Fibroblast of mammary gland (primary cell): Measurements from ENCODE around the gene NXNL1.

ENCODE experiments used
- DNase-seq: peaks from one replicate; pipeline ENCODE4 v3.0.0-alpha.2; 2010; ENCODE audit warnings: low read depth
- H3K4me3 ChIP-seq: 2 replicates; pipeline ENCODE4 v1.5.1; 2011; ENCODE audit warnings: low read depth, mild to moderate bottlenecking, low read length, moderate library complexity; ENCODE audit not compliant: control insufficient read depth
- TF ChIP-seq, protein P1 (sequence below): conservative IDR thresholded peaks from 2 replicates; pipeline ENCODE4 v1.5.1; 2011; ENCODE audit warnings: low read depth, low read length, inconsistent platforms; ENCODE audit not compliant: control insufficient read depth, insufficient read depth

NXNL1 gene

DNA sequence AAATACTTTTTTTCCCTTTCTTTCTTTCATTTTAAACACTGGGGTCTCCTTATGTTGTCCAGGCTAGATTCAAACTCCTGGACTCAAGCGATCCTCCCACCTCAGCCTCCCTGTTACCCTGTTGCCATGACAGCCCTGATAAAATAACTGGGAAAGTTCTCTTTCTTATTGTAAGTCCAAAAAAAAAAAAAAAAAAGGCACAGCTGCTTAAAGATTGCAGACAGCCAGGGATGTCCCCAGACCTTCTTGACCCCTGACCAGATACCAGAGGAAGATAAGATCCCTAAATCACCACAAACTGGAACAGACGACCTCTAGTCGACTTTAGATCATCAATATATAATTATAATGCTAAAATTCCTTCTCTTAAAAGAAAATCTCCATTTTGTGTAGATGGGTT, 42.0 kb downstream of the NXNL1 start:
- no peak for DNase-seq
- no peak overlapping the region for H3K4me3 ChIP-seq
- TF ChIP-seq, protein P1, sequence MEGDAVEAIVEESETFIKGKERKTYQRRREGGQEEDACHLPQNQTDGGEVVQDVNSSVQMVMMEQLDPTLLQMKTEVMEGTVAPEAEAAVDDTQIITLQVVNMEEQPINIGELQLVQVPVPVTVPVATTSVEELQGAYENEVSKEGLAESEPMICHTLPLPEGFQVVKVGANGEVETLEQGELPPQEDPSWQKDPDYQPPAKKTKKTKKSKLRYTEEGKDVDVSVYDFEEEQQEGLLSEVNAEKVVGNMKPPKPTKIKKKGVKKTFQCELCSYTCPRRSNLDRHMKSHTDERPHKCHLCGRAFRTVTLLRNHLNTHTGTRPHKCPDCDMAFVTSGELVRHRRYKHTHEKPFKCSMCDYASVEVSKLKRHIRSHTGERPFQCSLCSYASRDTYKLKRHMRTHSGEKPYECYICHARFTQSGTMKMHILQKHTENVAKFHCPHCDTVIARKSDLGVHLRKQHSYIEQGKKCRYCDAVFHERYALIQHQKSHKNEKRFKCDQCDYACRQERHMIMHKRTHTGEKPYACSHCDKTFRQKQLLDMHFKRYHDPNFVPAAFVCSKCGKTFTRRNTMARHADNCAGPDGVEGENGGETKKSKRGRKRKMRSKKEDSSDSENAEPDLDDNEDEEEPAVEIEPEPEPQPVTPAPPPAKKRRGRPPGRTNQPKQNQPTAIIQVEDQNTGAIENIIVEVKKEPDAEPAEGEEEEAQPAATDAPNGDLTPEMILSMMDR: no peak

DNA sequence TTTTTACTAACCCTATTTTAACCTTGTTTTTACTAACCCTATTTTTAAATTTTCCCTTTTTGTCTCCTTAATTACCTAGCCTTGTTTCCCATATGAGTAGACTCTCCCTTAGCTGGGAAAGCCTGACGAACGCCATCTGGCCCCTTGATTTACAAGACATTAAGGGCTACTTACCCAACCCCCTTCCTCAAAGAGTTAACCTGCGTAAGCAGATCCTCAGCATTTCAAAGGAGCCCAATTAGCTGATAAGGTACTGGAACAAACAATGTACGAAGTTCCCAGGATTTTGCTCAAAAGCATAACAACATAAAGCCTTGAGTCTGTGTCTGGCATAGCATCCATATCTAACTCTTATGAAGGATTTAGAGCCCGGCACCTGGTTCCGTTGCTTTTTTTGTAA, 45.6 kb downstream of the NXNL1 start:
- H3K4me3 ChIP-seq: no peak overlapping the region
- DNase-seq: no peak
- TF ChIP-seq, protein P1: no peak

DNA sequence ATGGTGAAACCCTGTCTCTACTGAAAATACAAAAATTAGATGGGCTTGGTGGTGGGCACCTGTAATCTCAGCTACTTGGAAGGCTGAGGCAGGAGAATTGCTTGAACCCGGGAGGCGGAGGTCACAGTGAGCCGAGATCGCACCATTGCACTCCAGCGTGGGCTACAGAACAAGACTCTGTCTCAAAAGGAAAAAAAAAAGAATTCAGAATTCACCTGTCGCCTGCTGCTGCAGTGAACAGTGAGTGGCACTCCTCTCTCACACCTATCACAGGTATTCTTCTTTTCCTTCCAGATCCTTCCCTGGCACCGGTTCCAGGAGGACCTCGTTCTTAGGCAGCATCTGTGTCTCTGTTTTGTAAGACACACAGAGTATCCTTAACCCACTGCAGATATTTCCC, 46.6 kb downstream of the NXNL1 start:
- DNase-seq: no peak
- TF ChIP-seq, protein P1: no peak
- H3K4me3 ChIP-seq: no peak overlapping the region

DNA sequence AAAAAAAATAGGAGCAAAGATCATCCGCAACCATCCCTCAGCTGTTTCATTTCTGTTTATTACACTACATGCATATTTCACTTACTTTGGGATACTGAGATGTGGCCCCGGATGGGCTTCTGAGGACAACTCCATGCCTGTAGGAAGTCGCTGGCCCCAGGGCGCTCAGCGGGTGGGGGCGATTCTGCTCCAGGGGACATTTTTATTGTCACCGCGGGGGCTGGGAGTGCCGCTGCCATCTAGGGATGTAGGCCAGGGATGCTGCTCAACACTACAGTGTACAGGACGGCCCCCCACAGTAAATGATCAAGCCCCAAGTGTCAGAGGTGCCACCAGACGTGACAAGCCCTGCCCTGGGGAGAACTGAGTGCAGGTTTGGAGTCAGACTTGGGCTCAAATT, 48.9 kb downstream of the NXNL1 start:
- DNase-seq: no peak
- TF ChIP-seq, protein P1: no peak
- H3K4me3 ChIP-seq: no peak overlapping the region

DNA sequence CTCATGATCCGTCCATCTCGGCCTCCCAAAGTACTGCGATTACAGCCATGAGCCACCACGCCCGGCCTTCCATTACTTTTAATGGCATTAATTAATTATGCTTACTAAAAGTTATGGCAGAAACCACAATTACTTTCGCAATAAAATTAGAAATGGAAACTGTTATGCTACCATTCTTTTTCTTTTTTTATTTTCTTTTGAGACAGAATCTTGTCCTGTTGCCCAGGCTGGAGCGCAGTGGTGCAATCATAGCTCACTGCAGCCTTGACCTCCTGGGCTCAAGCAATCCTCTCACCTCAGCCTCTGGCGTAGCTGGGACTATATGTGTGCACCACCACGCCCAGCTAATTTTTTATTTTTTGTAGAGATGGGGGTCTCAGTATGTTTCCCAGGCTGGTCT, 50.7 kb downstream of the NXNL1 start:
- no peak overlapping the region for H3K4me3 ChIP-seq
- no peak for DNase-seq
- TF ChIP-seq, protein P1: no peak

DNA sequence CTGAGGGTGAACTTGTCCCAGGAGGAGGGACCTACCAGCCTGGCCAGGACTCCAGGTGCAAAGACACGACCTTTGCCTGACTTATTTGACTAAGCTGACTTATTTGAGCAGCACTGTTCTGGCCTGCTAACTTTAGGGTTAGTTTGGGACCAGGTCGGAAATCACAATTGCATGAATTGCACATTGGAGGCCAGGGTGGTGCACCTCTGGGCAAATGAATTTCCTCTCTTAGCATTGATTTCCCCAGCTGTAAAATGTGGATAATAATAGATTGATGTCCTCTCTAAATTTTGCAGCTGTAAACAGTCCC, 53.9 kb downstream of the NXNL1 start:
- TF ChIP-seq, protein P1: no peak
- no peak for DNase-seq
- H3K4me3 ChIP-seq: no peak overlapping the region

DNA sequence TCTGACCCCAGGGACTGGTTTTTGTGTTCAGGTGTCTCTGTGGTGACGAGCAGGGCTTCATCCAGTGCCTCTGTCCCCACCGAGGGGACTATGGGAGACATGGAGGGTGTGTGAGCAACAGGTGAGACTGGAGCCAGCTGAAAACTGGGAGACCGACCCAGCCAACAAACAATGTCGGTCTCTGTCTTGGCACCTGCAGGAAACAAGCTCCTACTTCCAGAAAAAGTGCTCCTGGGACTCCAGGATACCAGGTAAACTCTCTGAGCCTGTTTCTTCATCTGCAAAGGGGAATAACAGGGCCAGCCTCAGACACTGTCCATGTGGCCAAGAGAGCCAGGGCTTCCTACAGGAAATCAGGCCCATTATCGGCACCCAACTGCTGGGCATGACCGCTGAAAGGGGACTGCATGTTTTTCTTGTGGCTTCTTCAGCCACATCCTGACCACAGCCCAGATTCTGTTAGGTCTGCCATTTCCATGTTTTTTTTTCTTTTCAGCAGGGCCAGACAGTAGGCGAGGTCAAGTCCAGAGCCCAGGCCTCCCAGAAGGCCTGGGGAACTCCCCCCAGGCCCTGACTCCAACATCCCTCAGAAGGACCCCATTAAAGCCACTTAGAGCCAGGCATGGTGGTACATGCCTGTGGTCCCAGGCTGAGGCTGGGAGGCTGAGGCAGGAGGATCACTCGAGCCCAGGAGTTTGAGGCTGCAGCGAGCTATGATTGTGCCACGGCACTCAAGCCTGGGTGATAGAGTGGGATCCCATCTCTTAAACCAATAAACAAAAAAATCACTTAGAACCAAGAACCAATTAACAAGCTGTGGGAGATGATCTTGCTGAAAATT, 54.5 kb downstream of the NXNL1 start:
- H3K4me3 ChIP-seq: no peak overlapping the region
- TF ChIP-seq, protein P1: no peak
- DNase-seq: no peak
